Measurements from ENCODE around the gene MAP3K13.

The MAP3K13 gene, protein sequence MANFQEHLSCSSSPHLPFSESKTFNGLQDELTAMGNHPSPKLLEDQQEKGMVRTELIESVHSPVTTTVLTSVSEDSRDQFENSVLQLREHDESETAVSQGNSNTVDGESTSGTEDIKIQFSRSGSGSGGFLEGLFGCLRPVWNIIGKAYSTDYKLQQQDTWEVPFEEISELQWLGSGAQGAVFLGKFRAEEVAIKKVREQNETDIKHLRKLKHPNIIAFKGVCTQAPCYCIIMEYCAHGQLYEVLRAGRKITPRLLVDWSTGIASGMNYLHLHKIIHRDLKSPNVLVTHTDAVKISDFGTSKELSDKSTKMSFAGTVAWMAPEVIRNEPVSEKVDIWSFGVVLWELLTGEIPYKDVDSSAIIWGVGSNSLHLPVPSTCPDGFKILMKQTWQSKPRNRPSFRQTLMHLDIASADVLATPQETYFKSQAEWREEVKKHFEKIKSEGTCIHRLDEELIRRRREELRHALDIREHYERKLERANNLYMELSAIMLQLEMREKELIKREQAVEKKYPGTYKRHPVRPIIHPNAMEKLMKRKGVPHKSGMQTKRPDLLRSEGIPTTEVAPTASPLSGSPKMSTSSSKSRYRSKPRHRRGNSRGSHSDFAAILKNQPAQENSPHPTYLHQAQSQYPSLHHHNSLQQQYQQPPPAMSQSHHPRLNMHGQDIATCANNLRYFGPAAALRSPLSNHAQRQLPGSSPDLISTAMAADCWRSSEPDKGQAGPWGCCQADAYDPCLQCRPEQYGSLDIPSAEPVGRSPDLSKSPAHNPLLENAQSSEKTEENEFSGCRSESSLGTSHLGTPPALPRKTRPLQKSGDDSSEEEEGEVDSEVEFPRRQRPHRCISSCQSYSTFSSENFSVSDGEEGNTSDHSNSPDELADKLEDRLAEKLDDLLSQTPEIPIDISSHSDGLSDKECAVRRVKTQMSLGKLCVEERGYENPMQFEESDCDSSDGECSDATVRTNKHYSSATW

DNA sequence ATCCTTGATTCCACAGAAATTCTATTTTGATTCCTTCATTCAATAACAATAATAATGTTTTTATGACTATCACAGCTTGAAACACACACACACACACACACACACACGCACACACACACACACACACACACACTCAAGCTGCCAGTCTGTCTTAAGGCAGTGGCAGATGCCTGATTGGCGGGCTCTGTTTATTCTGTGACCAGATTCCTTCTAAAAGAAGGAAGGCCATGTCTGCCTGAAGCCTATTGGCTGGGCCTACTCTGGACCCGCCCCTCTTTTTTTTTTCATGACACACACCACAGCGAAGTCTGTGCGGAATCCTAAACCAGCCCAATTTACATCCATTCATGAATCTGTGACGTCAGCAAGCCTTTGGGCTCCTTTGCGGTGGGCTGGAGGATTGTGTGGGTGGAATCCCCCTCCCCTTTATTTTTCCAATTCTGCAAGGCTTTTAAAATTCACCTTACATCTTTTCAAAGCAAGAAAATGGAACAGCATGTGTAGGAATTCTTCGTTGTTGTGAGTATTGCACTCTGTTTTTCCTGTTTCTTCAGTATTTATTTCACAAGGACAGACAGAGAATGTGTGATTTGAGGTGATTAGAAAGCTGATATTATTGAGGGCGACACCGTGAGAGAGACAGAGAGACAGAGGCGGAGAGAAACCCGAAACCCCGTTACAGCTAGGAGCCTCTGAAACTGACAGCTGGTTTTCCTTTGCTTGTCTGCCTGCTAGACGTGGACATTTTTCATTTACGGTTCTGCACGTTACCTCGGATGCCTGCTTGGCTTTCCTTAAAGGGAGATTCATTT, at the start of gene MAP3K13:
Gene MAP3K13 (plus strand): TSS at position 287 of the 812 bp plus-strand sequence. CDS start 65,446 bp downstream, outside the sequence.
- DNase-seq, result no peak

DNA sequence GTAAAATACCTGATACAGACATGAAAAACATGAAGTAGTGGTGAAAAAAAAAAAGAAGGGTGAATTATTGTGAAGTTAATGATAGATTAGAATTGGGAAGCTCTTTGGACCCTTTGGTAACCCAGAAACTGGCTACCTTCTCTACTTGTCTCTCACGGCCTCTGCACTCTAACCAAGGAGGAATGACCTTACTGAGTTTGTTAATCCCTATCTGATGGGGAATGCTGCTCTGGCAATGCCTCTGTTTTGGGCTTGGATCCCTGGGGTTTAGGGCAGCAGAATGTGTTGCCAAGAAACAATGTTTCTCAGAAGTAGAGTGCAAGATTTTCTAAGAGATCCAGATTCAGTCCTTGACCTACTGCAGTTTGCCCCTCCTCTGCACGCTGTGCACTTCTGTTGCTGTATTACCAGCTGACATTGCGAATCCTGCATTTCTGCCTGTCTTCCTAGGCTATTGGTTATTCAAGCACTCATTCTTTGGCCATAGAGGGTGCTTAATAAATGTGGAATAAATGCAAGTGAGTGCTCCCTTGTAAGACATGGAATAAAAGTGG, 49.2 kb upstream of the MAP3K13 start:
- no peak for DNase-seq

DNA sequence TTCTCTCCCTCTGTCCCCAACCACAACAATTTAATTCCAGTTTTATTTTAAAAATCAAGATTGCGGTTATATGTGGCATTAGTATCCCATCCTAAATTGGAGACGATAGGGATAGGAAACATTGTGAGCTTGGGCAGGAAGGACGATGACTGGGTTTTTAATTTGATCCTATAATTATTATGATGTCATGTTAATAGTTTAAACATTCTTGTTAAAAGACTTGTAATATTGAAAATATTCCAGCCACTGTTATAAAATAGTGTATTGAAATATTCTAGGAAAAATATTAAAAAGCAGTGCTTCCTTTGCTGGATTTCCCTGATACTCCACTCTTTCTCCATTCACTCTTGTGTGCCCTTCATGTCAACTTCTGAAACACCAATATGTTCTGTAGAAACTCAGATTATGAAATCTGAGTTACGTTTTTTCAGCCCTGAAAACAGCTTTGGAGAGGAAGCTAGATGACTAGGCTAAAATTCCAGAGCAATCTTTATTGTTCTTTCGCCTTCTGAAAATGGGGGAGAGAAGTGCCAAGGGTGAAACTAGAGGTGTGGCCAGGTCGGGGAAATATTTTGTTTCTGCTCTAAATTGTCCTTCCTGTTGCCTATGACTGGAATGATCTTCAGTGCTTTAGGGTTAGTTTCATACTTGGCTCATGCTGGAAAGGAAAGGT, 46.1 kb upstream of the MAP3K13 start:
- DNase-seq, result no peak

DNA sequence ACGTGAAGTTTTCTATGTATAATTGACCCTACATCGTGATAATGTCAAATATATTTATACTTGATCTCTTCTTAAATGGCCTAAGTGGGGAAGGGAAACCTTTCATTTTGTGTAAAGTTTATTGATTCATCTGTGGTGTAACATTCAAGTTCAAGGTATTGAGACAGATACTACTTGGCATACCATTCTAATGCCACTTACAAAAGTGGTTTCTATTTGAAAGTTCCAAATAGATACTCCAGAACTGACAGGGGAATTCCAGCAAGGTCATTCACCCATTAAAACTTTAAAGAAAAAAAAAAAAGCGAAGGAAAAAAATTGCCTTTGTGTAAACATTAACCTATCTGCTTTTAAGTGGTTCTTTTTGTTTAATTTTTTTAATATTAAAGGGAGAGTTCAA, 45.3 kb upstream of the MAP3K13 start:
- DNase-seq, result no peak

DNA sequence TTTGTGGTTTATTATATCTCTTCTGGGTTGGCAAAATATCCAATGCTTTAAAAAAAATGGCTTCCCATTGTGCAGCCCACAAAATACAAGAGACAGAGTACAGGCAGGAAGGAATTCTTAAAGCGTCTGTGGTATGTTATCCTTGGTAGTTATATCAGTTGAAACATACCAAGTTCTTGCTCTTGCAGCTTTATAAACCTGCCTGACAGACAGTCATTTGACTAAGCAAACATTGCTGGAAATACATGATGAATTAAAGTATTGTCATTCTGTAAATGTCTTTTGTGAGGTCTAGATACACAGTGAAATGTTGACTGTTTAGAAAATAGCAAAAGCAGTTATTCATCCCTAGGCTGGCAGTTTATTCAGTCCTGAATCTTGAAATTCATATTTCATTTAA, 44.8 kb upstream of the MAP3K13 start:
- DNase-seq, result no peak

DNA sequence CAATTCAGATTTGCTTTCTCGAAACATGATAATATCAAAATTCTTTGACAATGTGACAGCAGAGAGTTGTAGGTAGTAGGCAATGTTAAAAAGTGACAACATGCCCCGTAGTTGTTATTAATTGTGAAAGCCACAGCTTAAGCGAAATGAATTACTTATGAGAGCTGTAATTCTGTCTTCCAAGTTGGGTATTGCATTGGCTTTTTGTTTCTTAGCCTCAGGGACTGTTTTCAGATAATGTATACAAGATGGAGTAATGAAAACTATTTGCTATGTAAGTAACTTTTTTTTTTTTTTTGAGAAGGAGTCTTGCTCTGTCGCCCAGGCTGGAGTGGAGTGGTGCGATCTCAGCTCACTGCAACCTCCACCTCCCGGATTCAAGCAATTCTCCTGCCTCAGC, 43.1 kb upstream of the MAP3K13 start:
- DNase-seq, result no peak

DNA sequence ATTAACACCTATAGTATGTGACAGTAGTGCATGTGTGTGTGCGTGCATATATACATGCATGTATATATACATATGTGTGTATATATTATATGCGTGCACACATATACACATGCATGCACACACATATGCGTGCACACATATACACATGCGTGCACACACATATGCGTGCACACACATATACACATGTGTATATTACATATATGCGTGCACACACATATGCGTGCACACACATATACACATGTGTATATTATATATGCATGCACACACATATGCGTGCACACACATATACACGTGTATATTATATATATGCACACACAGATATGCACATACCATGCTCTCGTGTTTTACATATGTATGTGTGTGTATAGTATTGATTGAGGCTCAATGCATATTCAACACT, 42.0 kb upstream of the MAP3K13 start:
- DNase-seq, result no peak

DNA sequence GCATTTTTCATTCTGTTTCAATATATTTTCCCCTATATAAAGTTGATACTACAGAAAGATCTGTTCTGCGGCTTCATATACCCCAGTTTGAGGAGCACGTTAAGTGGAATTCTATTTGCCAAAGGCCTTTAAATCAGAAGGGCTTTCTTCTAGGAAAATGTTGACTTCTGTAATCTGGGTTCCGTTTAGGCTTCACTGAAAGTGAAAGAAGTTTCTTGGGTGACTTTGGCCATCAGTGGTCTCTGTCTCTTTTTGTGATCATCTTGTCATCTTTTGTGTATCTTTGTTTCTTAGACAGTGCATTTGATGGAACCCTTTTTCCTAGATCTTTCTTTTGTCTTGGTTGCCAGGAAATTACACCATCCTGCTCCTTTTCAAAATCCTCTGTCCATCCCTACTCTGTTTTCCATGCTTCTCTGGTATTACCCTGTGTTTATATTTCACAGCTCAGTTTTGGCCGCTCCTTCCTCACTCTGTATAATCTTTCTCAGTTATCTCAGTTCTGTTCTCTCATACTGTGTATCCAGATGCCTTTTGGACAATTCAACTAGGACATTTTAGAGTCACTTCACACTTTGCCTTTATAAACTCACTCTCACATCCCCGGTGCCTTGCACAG, 40.7 kb upstream of the MAP3K13 start:
- no peak for DNase-seq

DNA sequence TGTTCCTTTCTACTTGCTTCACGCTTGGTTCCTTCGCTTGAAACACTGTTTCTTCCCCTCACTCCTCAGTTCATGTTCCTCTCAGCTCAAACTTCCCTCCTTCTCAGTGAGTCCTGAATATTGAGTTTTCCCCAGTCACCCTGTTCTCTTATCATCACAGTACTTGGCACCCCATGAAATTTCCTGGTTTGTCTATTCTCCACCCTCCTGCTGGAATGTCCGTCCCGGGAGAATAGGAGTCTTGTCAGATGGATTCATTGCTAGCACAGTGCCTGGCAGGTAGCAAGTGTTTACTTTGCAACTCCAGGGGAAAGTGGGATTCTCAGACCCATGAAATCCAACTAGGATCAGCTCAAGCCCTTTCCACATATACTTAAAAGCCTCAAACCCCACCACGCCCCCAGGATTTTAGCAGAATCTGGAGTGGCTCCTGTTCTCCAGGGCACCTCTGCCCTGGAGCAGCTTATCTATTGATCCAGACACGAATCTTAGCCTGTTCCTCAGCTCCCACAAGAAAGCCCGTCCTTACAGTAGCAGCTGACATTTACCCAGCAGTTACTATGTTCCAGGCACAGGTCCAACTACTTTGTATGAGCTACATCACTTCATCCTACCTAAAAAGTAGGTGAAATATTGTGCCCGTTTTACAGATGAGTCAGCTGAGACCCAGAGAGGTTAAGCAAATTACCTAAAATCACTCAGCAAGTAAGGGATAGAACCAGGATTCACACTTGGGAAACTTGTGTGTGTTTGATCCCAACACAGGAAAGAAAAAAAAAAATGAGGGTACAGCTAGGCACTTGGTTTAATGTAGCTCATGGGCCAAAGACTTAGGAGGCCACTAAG, 36.8 kb upstream of the MAP3K13 start:
- no peak for DNase-seq

DNA sequence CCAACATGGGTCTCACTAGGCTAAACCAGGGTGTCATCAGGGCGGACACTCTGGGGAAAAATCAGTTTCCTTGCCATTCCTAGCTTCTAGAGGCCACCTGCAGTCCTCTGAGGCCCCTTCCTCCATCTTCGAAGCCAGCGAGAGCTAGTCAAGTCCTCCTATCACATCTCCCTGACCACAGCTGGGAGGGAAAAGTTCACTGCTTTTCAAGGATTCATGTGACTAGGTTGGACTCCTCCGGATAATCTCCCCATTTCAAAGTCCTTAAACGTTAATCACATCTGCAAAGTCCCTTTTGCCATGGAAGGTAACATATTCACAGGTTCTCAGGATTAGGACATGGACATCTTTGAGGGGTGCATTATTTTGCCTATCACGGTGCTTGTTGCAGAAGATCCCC, 35.9 kb upstream of the MAP3K13 start:
- DNase-seq, result no peak

DNA sequence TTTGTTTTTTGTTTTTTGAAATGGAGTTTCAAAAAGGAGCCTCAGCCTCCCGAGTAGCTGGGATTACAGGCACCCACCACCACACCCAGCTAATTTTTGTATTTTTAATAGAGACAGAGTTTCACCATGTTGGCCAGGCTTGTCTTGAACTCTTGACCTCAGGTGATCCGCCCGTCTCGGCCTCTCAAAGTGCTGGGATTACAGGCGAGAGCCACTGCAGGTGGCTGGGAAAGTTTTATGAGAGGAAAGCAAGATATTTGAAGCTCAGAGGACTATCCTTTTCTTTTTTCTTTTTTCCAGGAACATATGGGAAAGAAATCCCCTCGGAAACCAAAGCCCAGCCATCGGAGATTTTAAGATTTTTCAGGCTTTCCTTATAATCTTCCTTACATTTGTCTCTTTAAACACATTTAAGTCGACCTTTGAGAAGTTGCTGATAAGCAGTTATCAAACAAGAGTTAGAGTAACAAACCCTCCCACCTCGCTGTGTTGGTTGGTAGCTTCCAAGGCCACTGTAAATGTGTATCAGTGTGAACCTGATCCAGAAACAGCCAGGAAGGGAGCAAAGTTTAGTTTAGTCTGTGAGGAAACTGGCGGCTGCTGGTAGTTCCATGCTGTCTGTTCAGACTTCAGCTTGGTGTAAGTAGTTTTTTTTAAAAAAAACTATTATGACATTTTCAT, 34.5 kb upstream of the MAP3K13 start:
- no peak for DNase-seq

DNA sequence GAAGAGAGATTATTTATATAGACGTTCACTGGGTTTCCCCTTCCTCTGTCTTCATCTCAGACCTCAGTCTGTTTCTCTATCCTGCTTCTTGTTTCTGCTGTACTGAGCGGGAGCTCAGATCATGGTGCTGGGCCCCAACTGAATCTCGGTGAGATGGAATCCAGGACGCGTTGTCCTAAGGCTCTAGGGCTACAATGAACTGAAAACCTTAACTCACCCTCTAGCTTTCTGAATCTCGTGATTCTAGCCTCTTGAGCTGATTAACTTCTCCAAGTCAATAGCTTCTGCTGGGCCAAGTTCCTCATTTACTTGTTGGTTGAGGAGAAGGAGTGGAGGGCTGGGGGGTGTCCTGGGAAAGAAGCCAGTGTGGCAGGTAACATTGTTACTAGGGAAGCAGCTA, 32.7 kb upstream of the MAP3K13 start:
- DNase-seq, result no peak

DNA sequence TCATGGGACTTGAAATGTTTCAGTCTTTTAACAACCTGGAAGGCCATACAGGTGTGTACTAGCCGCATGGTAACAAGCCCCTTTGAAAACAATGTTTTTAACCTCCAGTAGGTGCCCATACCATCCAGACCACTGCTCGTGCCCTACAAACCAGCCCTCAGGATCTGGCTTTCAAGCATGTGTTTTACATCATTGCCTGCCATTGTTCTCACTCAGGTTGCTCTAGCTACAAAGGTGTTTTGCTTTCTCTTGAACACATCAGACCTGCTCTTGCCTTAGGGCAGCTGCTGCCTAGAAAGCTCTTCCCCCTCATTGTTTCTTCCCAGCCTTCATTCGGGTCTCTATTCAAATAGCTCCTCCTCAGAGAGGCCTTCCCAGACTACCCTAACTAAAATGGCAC, 32.3 kb upstream of the MAP3K13 start:
- DNase-seq, result no peak

DNA sequence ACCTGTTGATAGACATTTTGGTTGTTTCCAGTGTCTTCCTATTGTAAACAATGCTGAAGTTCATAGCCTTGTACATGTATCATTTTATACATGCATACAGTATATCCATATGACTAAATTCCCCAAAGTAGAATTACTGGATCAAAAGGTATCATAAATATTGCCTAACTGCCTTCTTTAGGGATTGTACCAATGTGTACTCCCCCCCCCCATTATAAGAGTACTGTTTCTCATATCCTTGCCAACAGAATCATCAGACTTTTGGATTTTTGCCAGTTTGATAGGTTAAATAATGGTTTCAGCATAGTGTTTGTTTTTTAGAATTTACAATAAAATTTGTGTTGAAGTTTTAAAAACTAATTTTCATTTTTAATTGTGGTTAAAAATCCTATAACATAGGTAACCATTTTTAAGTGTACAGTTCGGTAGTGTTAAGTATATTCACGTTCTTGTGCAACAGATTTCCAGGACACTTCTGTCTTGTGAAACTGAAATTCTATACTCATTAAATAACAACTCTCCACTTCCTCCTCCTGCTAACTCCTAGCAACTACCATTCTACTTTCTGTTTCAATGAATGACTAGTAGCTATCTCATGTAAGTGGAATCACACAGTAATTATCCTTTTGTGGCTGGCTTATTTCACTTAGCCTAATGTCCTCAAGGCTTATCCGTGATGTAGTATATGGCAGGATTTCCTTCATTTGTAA, 30.8 kb upstream of the MAP3K13 start:
- DNase-seq, result no peak

DNA sequence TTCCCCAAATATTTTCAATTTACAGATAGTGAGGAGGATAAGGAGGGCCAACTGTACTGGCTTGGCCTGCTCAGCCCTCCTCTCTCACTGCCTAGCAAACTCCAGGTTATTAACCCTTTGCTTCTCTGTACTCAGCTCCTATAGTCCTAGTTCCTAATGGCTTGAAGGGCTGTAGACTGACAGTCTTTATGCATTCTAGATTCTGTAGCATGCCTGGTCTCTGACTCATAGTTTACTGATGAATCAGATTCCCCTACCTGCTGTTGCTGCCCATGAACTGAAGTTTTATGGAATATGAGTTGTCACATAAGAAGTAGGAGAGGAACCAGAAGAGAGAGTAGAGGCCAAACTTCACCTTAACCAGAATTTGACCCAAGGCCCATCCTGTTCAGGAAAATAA, 27.1 kb upstream of the MAP3K13 start:
- DNase-seq, result no peak

DNA sequence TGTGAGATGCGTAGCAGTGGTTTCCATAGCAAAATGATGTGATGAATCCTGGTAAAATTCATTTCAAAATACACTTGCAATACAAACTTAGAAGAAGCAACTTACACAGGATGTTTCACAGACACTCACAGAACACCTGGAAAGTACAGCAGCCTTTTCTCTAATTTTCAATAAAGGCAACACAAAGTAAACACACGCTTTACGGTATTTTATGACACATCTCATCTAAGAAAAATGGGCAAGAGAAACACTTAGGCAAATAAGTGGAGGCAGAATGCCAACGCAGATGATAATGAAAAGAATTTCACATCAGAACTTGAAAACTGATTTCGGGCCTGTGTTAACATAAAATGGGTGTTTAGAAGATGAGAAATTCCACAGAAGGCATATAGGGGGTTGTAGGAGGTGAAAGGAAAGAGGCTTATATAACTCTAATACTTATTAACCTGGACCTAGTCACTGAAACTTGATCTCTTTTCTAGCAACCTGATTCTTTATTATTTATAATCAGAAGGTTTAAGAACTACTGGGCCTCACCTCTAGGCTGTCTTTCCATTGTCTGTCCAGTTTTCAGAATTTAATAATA, 25.6 kb upstream of the MAP3K13 start:
- no peak for DNase-seq

DNA sequence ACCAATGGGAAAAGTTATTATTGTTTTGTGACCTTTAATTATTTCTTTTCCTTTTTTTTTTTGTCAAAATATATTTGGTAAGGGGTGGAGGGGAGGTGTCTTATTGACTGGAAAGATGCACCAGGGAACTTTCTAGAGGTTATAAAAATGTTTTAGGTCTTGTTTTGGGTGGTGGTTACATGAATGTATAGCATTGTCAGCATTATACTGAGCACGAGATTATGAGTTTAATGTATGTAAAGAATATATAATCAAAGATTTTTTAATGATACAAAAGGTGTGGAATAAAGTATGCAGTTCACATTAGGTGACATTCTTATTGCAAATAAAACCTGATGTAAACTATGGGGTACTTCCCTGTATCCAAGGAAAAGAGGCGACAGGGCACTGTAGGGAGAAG, 23.0 kb upstream of the MAP3K13 start:
- DNase-seq, result no peak

DNA sequence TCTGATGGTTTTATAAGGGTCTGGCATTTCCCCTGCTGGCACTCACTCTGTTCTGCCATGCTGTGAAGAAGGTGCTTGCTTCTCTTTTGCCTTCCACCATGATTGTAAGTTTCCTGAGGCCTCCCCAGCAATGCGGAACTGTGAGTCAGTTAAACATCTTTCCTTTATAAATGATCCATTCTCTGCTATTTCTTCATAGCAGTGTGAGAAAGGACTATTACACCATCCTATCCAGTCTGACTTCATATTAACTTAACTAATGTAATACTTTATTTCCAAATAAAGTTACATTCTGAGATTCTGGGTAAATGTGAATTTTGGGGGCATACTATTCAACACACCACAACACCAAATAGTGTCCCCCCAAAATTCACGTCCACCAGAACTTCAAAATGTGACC, 22.2 kb upstream of the MAP3K13 start:
- no peak for DNase-seq
